OCI-LY1 (cell line): Measurements from ENCODE around the gene TPSB2.

Source experiments
- H2AFZ ChIP-seq: fragments of 200-600 bp; sonication (generic), shearing (Covaris generic); 2 replicates; pipeline ENCODE4 v1.6.0; 2014; ENCODE audit warnings: antibody characterized with exemption, mild to moderate bottlenecking, low read length
- H3F3A ChIP-seq: fragments of 200-600 bp; sonication (generic), shearing (Covaris generic); 2 replicates; pipeline ENCODE4 v1.6.0; 2014; ENCODE audit warnings: mild to moderate bottlenecking, antibody characterized with exemption, low read length, moderate library complexity; ENCODE audit not compliant: insufficient read depth
- H3K27ac ChIP-seq: fragments of 200-600 bp; sonication (generic); 2 replicates; pipeline ENCODE4 v1.5.1; 2014; ENCODE audit warnings: low read length, mixed run types, mild to moderate bottlenecking, low read depth; ENCODE audit not compliant: poor library complexity, severe bottlenecking
- H3K27me3 ChIP-seq: fragments of 200-600 bp; sonication (generic); 2 replicates; pipeline ENCODE4 v1.6.0; 2014; ENCODE audit warnings: antibody characterized with exemption, mild to moderate bottlenecking, low read length, moderate library complexity; ENCODE audit not compliant: insufficient read depth
- H3K36me3 ChIP-seq: fragments of 200-600 bp; sonication (generic); 2 replicates; pipeline ENCODE4 v1.6.1; 2014; ENCODE audit warnings: mild to moderate bottlenecking, antibody characterized with exemption, low read length, moderate library complexity, mixed read lengths; ENCODE audit not compliant: insufficient read depth
- H3K4me1 ChIP-seq: fragments of 200-600 bp; sonication (generic); 2 replicates; pipeline ENCODE4 v1.5.1; 2014; ENCODE audit warnings: mild to moderate bottlenecking, low read length, moderate library complexity; ENCODE audit not compliant: insufficient read depth, severe bottlenecking
- H3K4me2 ChIP-seq: fragments of 200-600 bp; sonication (generic), shearing (Covaris generic); 2 replicates; pipeline ENCODE4 v1.6.1; 2014; ENCODE audit warnings: low read length
- H3K4me3 ChIP-seq: fragments of 200-600 bp; sonication (generic); 2 replicates; pipeline ENCODE4 v1.5.1; 2014; ENCODE audit warnings: low read length, low read depth, mild to moderate bottlenecking, mixed read lengths; ENCODE audit not compliant: poor library complexity, severe bottlenecking
- H3K79me2 ChIP-seq: fragments of 200-600 bp; shearing (Covaris generic); 2 replicates; pipeline ENCODE4 v1.6.1; 2016; ENCODE audit warnings: mixed run types, low read length, mixed read lengths; ENCODE audit not compliant: insufficient read depth
- H3K9ac ChIP-seq: fragments of 200-600 bp; sonication (generic), shearing (Covaris generic); 2 replicates; pipeline ENCODE4 v1.6.1; 2014; ENCODE audit warnings: mild to moderate bottlenecking, low read length, mixed read lengths
- H3K9me2 ChIP-seq: fragments of 200-600 bp; sonication (generic), shearing (Covaris generic); 2 replicates; pipeline ENCODE4 v1.6.1; 2014; ENCODE audit warnings: low read depth, mild to moderate bottlenecking, low read length, mixed read lengths
- H3K9me3 ChIP-seq: fragments of 200-600 bp; shearing (Covaris generic); 2 replicates; pipeline ENCODE4 v1.6.1; 2014; ENCODE audit warnings: low read length, mixed read lengths
- H4K20me1 ChIP-seq: fragments of 200-600 bp; sonication (generic), shearing (Covaris generic); 2 replicates; pipeline ENCODE4 v1.6.0; 2016; ENCODE audit warnings: mild to moderate bottlenecking, low read length; ENCODE audit not compliant: insufficient read depth
- CTCF ChIP-seq: fragments of 200-600 bp; sonication (generic), shearing (Covaris generic); IDR thresholded peaks from 2 replicates; pipeline ENCODE4 v1.5.1; 2017; ENCODE audit warnings: mild to moderate bottlenecking, antibody characterized with exemption, low read length, moderate library complexity, mixed read lengths
- EZH2 ChIP-seq: fragments of 200-600 bp; sonication (generic), shearing (Covaris generic); IDR thresholded peaks from 2 replicates; pipeline ENCODE4 v1.8.0; 2017; ENCODE audit warnings: borderline replicate concordance, mixed run types, mild to moderate bottlenecking, antibody characterized with exemption, low read length, moderate library complexity, mixed read lengths

TPSB2 gene

GRCh38 chr16:1220098-1220728 is 9.8 kb downstream of the TPSB2 start:
- Histone ChIP-seq H3K4me3 (no peak overlapping the region), H3K9ac (no peak overlapping the region), H3K79me2 (no peaks in the 10 kb centered on the region), H4K20me1 (no peaks in the 10 kb centered on the region), H3K9me3 (no peaks in the 10 kb centered on the region), H3F3A (no peaks in the 10 kb centered on the region), H3K4me2 (no peak overlapping the region), H3K36me3 (no peaks in the 10 kb centered on the region), H3K9me2 (no peaks in the 10 kb centered on the region), H3K4me1 (no peaks in the 10 kb centered on the region), H3K27me3 (0 out of 2 replicates have a peak, but pooled peaks cover 3% of the 10 kb centered on the region), H3K27ac (no peak overlapping the region), H2AFZ (no peak overlapping the region)
- TF ChIP-seq EZH2, result no peak
- no peak for TF ChIP-seq CTCF

- Histone ChIP-seq H3K27ac (no peak overlapping the region), H2AFZ (no peak overlapping the region), H3K79me2 (no peaks in the 10 kb centered on the region), H3K9ac (no peak overlapping the region), H3K27me3 (no peaks in the 10 kb centered on the region), H3K9me2 (no peaks in the 10 kb centered on the region), H3K4me3 (no peak overlapping the region), H3K9me3 (no peaks in the 10 kb centered on the region), H4K20me1 (no peaks in the 10 kb centered on the region), H3K36me3 (no peaks in the 10 kb centered on the region), H3K4me2 (no peak overlapping the region), H3F3A (no peaks in the 10 kb centered on the region), H3K4me1 (no peaks in the 10 kb centered on the region)
- TF ChIP-seq EZH2, result no peak
Measured at GRCh38 chr16:1218930-1219611, 10.9 kb downstream of the TPSB2 start.

GRCh38 chr16:1218061-1218929 is 11.7 kb downstream of the TPSB2 start:
- Histone ChIP-seq H4K20me1 (no peaks in the 10 kb centered on the region), H3K27ac (no peak overlapping the region), H3K27me3 (no peaks in the 10 kb centered on the region), H3K9me3 (no peaks in the 10 kb centered on the region), H3K4me3 (no peak overlapping the region), H3K9me2 (no peaks in the 10 kb centered on the region), H3K4me1 (no peaks in the 10 kb centered on the region), H3K79me2 (no peaks in the 10 kb centered on the region), H3K4me2 (no peak overlapping the region), H3K36me3 (no peaks in the 10 kb centered on the region), H3F3A (no peaks in the 10 kb centered on the region), H3K9ac (no peak overlapping the region), H2AFZ (no peak overlapping the region)
- no peak for TF ChIP-seq EZH2
- TF ChIP-seq CTCF, result no peak
